HUES6 (cell line): ENCODE data around the gene RPP25.
A peak's percentile ranks its signal among the peaks of the same experiment; 100 is the strongest.
"Not testable (repeated sequence)": the region's sequence is repeated elsewhere in the genome, so short reads cannot be mapped to it uniquely, and the experiment has no call there.

Source experiments
- H3K27ac ChIP-seq: 2 replicates; pipeline ENCODE4 v1.7.0; 2013; ENCODE audit warnings: low read depth, mild to moderate bottlenecking, low read length, inconsistent platforms
- H3K27me3 ChIP-seq: 2 replicates; pipeline ENCODE4 v1.6.1; 2013; ENCODE audit warnings: low read length; ENCODE audit not compliant: control insufficient read depth, insufficient read depth
- H3K36me3 ChIP-seq: 2 replicates; pipeline ENCODE4 v1.6.1; 2013; ENCODE audit warnings: low read length; ENCODE audit not compliant: control insufficient read depth, insufficient read depth
- H3K4me1 ChIP-seq: 2 replicates; pipeline ENCODE4 v1.6.1; 2013; ENCODE audit warnings: low read length; ENCODE audit not compliant: control insufficient read depth, insufficient read depth
- H3K4me3 ChIP-seq: 2 replicates; pipeline ENCODE4 v1.5.1; 2013; ENCODE audit warnings: low read depth, low read length
- H3K9ac ChIP-seq: one replicate; pipeline ENCODE4 v1.6.1; 2013; ENCODE audit warnings: mild to moderate bottlenecking, low read length
- H3K9me3 ChIP-seq: 2 replicates; pipeline ENCODE4 v1.6.1; 2013; ENCODE audit warnings: low read depth, low read length; ENCODE audit not compliant: control insufficient read depth, insufficient read depth

Gene RPP25

GRCh38 chr15:74955017-74955416 is 1.6 kb downstream of the RPP25 start:
- H3K4me3 ChIP-seq = peak overlapping the region; percentile 69
- peak overlapping the region; percentile 14 for H3K9ac ChIP-seq
- H3K36me3 ChIP-seq = no peaks in the 10 kb centered on the region
- no peak overlapping the region for H3K27ac ChIP-seq
- peaks cover 44% of the 10 kb centered on the region for H3K27me3 ChIP-seq
- no peaks in the 10 kb centered on the region for H3K9me3 ChIP-seq
- H3K4me1 ChIP-seq = peaks cover 45% of the 10 kb centered on the region

- peaks cover 41% of the 10 kb centered on the region for H3K4me1 ChIP-seq
- peaks cover 39% of the 10 kb centered on the region for H3K27me3 ChIP-seq
- peak overlapping the region; percentile 69 for H3K4me3 ChIP-seq
- no peak overlapping the region for H3K27ac ChIP-seq
- H3K9ac ChIP-seq = peak overlapping the region; percentile 14
- H3K9me3 ChIP-seq = no peaks in the 10 kb centered on the region
- H3K36me3 ChIP-seq = no peaks in the 10 kb centered on the region
These were observed 2.1 kb downstream of the RPP25 start for GRCh38 chr15:74954515-74954914.

GRCh38 chr15:74951006-74951405 is 5.6 kb downstream of the RPP25 start:
- Histone ChIP-seq H3K27me3 (peaks cover 14% of the 10 kb centered on the region), H3K4me1 (peaks cover 31% of the 10 kb centered on the region), H3K9me3 (no peaks in the 10 kb centered on the region), H3K4me3 (no peak overlapping the region), H3K27ac (no peak overlapping the region), H3K36me3 (no peaks in the 10 kb centered on the region), H3K9ac (no peak overlapping the region)

DNA sequence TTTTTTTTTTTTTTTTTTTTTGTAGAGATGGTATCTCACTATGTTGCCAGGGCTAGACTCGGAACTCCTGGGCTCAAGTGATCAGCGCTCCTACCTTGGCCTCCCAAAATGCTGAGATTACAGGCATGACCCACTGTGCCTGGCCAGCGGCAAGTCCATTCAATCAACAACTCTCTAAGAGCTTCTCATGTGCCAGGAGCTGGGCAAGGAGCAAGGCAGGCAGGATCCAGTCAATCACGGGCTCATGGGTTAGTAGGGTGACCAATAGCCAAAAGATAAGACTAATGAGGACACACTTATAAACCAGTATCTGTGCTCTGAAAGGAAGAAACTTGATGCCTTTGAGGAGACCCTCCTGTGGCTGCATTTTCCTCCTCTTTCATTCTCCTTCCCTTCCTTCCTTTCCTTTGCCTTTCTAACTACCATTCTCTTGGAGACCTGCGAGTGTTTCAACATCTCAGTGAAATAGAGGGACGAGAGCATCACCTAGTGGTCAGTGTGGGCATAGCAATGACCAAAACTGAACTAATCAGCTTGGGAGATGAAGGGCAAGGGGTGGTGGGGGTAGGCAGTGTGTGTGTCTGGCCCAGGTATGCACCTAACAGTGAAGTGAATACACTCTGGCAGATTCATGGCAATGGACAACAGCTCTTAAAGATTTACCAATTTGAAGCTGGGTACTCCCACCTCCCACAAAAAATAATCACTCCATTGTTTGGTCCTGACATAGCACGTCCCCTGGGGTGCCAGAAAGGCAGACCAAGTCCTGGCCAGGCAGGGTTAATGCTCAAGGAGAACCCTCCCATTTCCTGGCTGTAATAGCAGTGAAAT is 6.3 kb downstream of the RPP25 start:
- no peak overlapping the region for H3K9ac ChIP-seq
- peaks cover 24% of the 10 kb centered on the region for H3K4me1 ChIP-seq
- no peaks in the 10 kb centered on the region for H3K36me3 ChIP-seq

DNA sequence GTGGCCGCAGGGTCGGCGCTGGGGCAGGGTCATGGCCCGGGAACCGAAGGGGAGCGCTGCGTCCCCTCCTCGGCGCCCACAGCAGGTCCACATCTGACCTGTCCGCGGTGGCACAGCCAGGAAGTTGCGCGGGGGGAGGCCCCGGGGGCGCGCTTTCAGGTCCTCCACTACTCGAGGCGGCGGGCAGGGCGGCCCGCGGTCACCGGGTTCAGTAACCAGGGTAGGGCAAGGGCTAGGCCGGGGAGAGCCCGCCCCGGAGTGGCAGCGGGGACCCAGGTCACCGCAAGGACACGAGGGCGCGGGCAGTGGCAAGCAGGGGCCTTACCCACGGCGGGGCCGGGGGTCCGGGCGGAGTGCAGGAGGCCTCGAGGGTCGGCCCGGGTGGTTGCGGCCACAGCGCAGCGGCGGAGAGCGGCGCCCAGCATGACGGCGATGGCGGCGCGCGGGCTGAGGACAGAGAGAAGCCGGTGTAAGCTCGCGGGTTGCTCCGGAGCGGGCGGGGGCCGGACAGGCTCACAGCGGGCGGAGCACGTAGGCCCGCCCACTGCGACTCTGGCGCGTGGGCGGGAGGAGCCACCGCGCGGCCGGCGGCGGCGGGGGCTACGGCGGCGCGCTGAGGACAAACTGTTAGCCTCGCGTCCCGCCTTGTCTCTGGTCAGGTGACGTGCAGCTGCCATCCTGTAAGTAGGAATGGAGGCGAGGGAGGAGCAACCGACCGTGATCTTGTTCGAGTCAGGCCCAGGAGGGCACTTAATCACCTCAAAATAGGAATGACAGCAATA is 18.8 kb downstream of the RPP25 start, which contains the start of gene COX5A:
TSS of gene COX5A (minus strand) at position 484 of the 782 bp plus-strand sequence. CDS start at position 425, 59 bp downstream.
- Histone ChIP-seq H3K27ac (peak within 1 kb of the TSS; percentile 95), H3K4me3 (peak within 1 kb of the TSS; percentile 84), H3K9ac (peak within 1 kb of the TSS; percentile 94), H3K36me3 (peaks cover 8% of the 10 kb centered on the region; the same call in 1 of the 2 replicates), H3K4me1 (no peaks in the 10 kb centered on the region), H3K27me3 (no peaks in the 10 kb centered on the region), H3K9me3 (no peaks in the 10 kb centered on the region)

More for the DNA sequence above, 6.3 kb downstream of the RPP25 start:
- H3K4me3 ChIP-seq = no peak overlapping the region
- H3K27me3 ChIP-seq = peaks cover 6% of the 10 kb centered on the region
- no peaks in the 10 kb centered on the region for H3K9me3 ChIP-seq
- H3K27ac ChIP-seq = no peak overlapping the region

- peak overlapping the region; percentile 94 for H3K9ac ChIP-seq
- H3K36me3 ChIP-seq = peaks cover 8% of the 10 kb centered on the region; the same call in 1 of the 2 replicates
- H3K27me3 ChIP-seq = no peaks in the 10 kb centered on the region
- peak overlapping the region; percentile 84 for H3K4me3 ChIP-seq
- peak overlapping the region; percentile 95 for H3K27ac ChIP-seq
- no peaks in the 10 kb centered on the region for H3K9me3 ChIP-seq
- no peaks in the 10 kb centered on the region for H3K4me1 ChIP-seq
These were observed 19.3 kb downstream of the RPP25 start for GRCh38 chr15:74937272-74937589.

- H3K9me3 ChIP-seq, H3K9ac ChIP-seq, H3K27ac ChIP-seq, H3K4me1 ChIP-seq, H3K27me3 ChIP-seq, H3K4me3 ChIP-seq: not testable (repeated sequence)
- H3K36me3 ChIP-seq = peaks cover 13% of the 10 kb centered on the region
These were observed 21.4 kb downstream of the RPP25 start for GRCh38 chr15:74935193-74935592.

- Histone ChIP-seq H3K27ac (no peak overlapping the region), H3K4me3 (no peak overlapping the region), H3K9me3 (no peaks in the 10 kb centered on the region), H3K4me1 (no peaks in the 10 kb centered on the region), H3K36me3 (peaks cover 24% of the 10 kb centered on the region), H3K27me3 (no peaks in the 10 kb centered on the region), H3K9ac (no peak overlapping the region)
These were observed 23.0 kb downstream of the RPP25 start for GRCh38 chr15:74933573-74933972.

GRCh38 chr15:74928771-74929198 is 27.8 kb downstream of the RPP25 start:
- Histone ChIP-seq H3K27ac (no peak overlapping the region), H3K27me3 (no peaks in the 10 kb centered on the region), H3K4me1 (no peaks in the 10 kb centered on the region), H3K9ac (no peak overlapping the region), H3K9me3 (no peaks in the 10 kb centered on the region), H3K4me3 (no peak overlapping the region), H3K36me3 (peaks cover 57% of the 10 kb centered on the region)

DNA sequence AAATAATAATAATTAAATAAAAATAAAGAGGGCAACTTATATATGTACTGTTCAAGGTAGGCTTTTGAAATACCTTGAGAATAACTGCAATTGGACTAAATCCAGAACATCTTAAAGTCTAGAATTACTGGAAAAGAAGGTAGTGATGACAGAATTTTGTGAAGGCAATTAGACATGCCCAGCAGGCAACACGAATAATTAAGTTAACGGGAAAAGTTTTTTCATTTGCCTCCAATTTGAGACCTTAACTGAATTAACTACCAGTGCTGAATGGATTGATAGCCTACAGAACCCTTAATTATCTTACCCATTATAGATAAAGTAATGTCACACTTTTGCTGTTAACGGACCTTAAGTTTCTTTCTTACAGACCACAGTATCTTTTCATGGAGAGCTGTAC is 32.0 kb downstream of the RPP25 start:
- Histone ChIP-seq H3K4me3 (no peak overlapping the region), H3K4me1 (no peaks in the 10 kb centered on the region), H3K27ac (no peak overlapping the region), H3K27me3 (no peaks in the 10 kb centered on the region), H3K9me3 (no peaks in the 10 kb centered on the region), H3K36me3 (peaks cover 85% of the 10 kb centered on the region), H3K9ac (no peak overlapping the region)

DNA sequence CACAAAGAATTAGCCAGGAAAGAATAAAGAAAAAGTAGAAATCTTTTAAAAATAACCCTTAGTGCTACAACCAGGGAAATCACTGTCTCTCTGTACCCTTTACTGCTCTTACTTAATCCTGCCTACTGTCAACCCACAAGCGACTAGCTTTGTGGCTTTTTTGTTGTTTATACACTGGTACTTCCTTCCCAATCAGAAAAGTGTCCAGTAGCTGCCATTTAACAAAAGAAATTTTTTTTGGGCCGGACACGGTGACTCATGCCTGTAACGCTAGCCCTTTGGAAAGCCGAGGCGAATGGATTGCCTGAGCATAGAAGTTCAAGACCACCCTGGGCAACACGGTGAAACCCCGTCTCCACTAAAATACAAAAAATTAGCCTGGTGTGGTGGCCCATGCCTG is 36.1 kb downstream of the RPP25 start:
- Histone ChIP-seq H3K9ac (no peak overlapping the region), H3K9me3 (no peaks in the 10 kb centered on the region), H3K36me3 (peaks cover 92% of the 10 kb centered on the region), H3K4me3 (no peak overlapping the region), H3K27me3 (no peaks in the 10 kb centered on the region), H3K27ac (no peak overlapping the region), H3K4me1 (no peaks in the 10 kb centered on the region)
